Left renal pelvis (tissue), 4 donors: Measurements from ENCODE around the gene TOX3. TPM values are rescaled to one million over a fixed set of nuclear protein-coding genes. Genes with fewer than 3 reads are reported as not detected.

Source experiments
- DNase-seq, 4 donors: peaks; one replicate each; pipeline ENCODE4 v3.0.0-alpha.2; 2013; ENCODE audit warnings: low read depth in 4 of 4, low spot score in 3 of 4
- polyA plus RNA-seq, 4 donors: library from polyadenylated mRNA; unstranded; fragments of 120-200 nt; gene quantifications; one replicate each; pipeline ENCODE4 v1.2.1, GENCODE V29; 2013; ENCODE audit not compliant: insufficient read length in 4 of 4

The TOX3 gene
- polyA plus RNA-seq, 4 donors: 0.59 to 36.0 (median 33.5) TPM

GRCh38 chr16:52567193-52567592 lies 20.2 kb upstream of the TOX3 start:
- no peak for DNase-seq

- no peak for DNase-seq
Measured at GRCh38 chr16:52563767-52564611, 17.0 kb upstream of the TOX3 start.

GRCh38 chr16:52562770-52563169 lies 15.8 kb upstream of the TOX3 start:
- no peak for DNase-seq

GRCh38 chr16:52561910-52562741 lies 15.2 kb upstream of the TOX3 start:
- DNase-seq: no peak

GRCh38 chr16:52558448-52558847 lies 11.5 kb upstream of the TOX3 start:
- DNase-seq: no peak

- DNase-seq: no peak
Measured at GRCh38 chr16:52557236-52557635, 10.3 kb upstream of the TOX3 start.

- no peak for DNase-seq
Measured at GRCh38 chr16:52556083-52556482, 9.1 kb upstream of the TOX3 start.

- DNase-seq: no peak
Measured at GRCh38 chr16:52555572-52555971, 8.6 kb upstream of the TOX3 start.

- DNase-seq: no peak
Measured at GRCh38 chr16:52554334-52554733, 7.4 kb upstream of the TOX3 start.

- DNase-seq: no peak
Measured at GRCh38 chr16:52553322-52553721, 6.4 kb upstream of the TOX3 start.

- no peak for DNase-seq
Measured at GRCh38 chr16:52552643-52553042, 5.7 kb upstream of the TOX3 start.

GRCh38 chr16:52549011-52549692 lies 2.2 kb upstream of the TOX3 start:
- no peak for DNase-seq

GRCh38 chr16:52548261-52549010 lies 1.5 kb upstream of the TOX3 start:
- no peak for DNase-seq

- no peak for DNase-seq
Measured at GRCh38 chr16:52547834-52548215, 882 bp upstream of the TOX3 start.

GRCh38 chr16:52546291-52547003 lies 496 bp downstream of the TOX3 start:
- no peak for DNase-seq

- DNase-seq: no peak
Measured at GRCh38 chr16:52545898-52546266, 1.1 kb downstream of the TOX3 start.

- DNase-seq: no peak
Measured at GRCh38 chr16:52545222-52545897, 1.6 kb downstream of the TOX3 start.

GRCh38 chr16:52544703-52545102 lies 2.2 kb downstream of the TOX3 start:
- DNase-seq: no peak

GRCh38 chr16:52543654-52544053 lies 3.3 kb downstream of the TOX3 start:
- no peak for DNase-seq
